AG20443 (cell line): ENCODE results near the gene NIBAN1.
"Not testable (repeated sequence)": the region's sequence is repeated elsewhere in the genome, so short reads cannot be mapped to it uniquely, and the experiment has no call there.

ENCODE experiments used
- DNase-seq: peaks from one replicate; pipeline ENCODE4 v3.0.0; 2012; ENCODE audit warnings: low spot score, mixed read lengths

Gene NIBAN1

DNA sequence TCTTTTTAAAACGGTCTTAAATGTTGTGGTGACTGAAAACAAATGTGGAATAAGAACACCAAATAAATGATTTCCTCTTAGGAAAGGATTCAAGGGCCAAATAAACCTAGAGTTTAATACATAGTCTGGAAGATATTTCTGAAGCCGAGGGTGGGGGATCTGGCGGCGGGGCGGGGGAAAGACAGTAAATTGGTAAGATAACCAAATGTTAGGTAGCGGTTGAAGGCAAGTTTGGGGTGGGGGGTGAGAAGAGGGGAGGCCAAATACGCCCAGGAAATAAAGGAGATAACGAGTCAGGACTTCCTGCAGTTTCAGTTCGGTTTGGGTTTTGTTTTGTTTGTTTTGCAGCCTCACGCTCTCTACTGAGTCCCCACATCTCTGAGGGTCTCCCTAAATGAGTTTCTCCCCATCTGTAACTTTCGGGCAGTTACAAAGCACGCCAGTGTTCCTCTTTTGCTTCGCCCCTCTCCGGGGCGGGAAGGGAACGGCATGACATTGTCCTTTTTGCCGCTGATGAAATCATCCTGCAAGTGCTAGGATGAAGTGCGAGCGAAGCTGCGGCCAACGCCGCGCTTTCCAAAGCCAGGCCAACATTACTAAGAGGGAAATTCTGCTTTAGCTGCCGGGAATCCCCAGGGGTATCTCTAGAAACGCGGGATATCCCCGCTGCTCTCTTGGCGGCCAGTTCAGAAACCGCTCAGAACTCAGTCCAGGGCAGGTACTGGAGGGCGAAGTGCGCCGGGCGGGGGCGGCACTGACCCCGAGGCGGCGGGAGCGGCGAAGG, 844 bp downstream of the NIBAN1 start:
- DNase-seq = peak; percentile 72

DNA sequence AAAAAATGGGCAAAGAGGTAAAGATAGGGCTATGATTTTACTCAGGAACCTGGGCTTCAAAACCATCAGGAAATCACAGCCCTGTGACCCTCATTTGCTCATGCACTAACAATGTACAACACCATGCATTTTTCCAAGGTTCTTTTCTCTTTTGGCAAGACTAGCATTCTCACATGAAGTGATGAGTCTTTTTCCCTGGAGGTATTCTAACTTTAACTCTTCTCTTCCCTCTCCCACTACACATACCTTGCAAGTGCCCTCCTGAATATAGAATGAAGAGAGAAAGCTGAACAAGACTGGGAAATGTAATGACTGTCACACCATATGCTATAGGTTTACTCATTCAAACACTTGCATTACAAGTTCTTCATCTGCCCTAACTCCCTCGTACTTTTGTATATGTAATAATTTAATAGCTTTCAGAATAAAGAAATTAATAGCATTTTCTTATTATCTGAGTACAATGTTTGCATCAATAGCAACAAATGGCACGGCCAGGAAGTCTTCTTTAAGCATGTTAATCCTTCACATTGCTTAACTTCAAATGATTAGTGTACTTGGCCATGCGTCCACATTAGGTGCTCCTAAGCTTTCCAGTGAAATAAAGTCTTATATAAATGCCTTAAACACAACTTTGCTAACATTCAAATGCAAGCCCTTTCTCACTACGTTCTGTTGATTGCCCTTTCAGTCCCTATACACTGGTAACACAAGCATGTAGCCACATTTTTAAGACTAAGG, 1.8 kb downstream of the NIBAN1 start:
- DNase-seq = peak; percentile 27

DNA sequence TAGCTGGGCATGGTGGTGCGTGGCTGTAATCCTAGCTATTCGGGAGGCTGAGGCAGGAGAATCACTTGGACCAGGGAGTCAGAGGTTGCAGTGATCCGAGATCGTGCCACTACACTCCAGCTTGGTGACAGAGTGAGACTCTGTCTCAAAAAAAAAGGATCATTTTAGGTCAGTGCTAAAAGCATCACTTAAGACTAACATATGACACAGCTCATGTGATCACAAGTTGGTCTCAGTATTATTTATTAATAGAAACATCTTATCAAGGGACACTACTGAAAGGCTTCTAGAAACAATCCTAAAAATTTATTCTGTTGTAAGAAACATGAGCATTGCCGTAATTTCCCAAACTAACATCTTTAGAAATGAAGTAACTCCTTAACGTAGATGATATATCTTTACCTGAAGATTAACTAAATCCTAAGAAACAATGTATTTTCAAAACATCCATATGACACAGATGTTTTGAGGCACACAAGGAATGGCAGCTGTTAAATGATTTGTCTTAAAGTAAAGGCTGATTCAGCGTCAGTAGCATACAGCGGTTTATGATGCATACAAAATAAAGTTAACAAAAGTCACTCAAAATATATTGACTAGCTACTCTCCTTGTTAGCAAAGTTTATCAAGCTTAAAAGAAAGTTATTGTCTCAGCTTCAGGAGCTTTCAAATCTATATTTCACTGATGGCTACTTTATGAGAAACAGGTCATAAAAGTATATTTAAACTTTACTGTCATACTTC, 2.6 kb downstream of the NIBAN1 start:
- DNase-seq = no peak

DNA sequence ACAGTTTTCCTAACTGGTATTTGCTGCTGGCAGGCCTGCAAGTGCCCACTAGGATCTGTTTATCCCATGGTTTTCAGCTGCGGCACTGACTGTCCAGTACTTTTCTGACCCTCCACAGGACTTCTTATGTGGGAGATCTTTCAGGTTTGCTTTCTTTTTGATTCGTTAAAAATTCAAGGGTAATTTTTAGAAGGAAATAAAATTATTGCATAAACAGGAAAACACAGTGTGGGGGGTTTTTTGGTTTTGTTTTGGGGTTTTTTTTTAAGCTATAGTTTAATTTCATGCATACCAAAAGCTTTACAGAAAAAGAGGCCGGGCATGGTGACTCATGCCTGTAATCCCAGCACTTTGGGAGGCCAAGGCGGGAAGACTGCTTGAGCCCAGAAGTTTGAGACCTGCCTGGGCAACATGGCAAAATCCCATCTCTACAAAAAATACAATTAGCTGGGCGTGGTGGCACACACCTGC, 3.6 kb downstream of the NIBAN1 start:
- no peak for DNase-seq

DNA sequence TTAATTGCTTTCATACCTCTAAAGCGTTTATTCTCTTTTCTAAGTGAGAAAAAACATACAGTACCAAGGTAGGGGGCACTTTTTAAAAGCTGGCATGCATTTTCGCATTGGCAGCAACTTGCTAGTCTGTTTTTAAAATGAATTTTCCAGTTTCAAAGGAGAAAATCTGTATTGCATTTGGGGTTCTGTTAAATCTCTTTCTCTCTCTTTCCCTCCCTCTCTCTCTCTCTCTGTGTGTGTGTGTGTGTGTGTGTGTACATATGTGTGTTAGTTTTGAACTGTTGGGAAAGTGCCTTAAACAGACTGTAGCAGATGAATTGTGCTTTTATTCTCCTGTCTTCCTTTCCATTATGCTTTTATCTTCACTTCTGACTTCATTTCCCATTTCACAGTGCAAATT, 7.3 kb downstream of the NIBAN1 start:
- no peak for DNase-seq

DNA sequence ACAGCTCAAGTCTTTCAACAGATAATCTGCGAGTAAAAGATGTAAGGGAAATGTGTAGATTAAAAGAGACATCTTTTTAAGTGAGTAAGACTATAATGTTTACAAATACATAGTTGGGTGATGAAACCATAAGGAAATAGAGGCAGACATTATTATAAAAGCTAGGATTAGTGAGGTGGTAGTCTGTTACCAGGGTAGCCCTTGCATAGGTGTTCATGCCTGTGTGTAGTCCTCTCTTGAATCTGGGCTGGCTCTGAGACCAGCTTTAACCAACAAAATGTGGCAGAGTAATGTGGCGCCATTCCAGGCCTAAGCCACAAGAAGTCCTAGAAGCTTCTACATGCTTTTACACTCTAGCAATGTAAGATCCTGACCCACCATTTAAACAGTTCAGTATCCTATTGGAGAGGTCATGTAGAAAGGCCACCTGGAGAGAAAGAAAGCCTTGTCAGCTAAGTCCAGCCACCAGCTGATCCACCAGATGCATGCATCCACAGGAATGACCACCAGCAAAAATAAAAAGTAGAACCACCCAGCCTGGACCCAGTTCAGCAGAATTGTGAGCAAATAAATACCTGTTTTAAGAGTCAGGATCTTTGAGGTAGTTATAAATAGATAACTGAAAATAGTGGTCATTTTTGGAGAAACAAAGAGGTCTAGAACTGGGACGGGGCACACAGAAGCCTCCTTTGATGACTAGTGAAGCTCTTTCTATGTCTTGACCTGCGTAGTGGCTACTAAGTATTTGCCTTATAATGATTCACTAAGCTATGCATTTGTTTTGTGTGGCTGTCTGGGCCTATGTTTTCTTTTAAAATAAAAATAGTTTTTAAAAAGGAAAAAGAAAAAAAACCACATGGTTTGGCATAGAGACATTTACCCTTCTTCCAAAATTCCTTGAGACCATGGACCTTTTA, 8.1 kb downstream of the NIBAN1 start:
- DNase-seq = no peak

DNA sequence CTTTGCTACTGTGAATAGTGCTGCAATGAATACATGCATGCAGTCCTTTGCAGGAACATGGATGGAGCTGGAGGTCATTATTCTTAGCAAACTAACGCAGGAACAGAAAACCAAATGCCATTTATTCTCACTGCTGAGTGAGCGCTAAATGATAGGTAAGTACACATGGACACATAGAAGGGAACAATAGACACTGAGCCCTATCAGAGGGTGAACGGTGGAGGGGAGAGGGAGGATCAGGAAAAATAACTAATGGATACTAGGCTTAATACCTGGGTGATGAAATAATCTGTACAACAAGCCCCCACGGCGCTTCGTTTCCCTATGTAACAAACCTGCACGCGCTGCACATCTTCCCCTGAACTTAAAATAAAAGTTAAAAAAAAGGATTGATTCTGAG, 8.9 kb downstream of the NIBAN1 start:
- no peak for DNase-seq

DNA sequence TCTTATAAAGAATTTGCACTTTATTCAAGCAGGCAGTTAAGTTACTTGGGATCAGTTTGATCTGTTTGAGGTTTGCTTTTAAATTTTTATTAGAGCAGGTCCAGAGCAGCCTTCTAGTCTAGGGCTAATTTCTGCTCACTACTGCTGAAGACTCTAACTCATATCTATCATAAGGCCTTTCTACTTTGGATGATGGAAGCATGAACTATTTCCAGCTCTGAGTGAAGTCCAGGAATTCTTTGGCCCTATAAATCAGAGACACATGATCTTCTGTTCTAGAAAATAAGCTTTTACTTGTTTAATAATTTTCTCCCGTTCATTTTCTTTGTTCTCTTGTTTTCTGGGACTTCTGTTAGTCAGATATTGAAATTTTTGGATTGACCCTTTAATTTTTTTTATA, 14.7 kb downstream of the NIBAN1 start:
- no peak for DNase-seq

DNA sequence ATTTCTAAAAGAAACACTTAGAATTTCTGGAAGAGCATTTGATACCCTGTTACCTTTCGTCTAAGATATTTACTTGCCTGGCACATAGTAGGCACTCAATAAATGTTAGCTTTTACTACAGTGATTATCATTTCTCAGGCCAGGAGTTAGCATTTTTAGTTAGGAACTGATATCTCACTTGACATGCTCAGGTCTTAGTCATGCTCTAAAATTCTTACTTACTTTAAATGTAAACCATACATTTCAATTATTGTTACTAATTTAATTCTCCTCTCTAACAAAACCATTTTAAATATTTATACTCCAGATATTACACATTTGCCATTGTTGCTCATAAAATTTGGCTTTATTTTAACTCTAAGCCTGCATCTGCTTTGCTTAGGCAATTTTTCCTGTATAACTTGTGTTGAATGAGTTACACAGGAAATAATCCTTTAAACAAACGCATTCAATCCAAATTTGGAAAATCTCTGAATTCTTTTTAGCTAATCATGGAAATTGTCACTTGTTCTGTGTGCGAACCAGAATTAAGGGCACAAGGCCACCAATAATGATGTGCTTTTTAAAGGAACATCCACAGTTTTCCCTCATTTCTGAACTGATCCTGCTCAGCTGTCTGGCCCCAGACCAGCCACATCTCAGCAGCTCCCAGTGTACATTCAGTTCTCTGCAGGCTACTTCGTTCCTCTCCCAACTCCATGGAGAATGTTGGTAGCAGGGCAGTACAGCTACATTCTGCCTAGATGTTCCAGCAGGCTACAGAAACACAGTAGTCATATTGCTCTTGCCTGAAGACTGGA, 15.6 kb downstream of the NIBAN1 start:
- no peak for DNase-seq

DNA sequence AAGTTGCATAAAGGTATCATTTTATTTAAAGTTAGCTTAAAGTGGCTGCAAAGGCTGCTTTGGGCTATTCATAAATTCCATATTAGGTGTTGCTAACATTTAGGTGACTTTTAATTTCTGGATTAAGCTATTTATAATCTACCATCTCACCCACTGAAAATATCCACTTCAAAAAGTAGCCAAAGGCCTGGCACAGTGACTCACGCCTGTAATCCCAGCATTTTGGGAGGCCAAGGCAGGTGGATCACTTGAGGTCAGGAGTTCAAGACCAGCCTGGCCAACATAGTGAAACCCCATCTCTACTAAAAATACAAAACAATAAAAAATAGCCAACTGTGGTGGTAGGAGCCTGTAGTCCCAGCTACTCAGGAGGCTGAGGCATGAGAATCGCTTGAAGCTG, 16.4 kb downstream of the NIBAN1 start:
- not testable (repeated sequence) for DNase-seq

DNA sequence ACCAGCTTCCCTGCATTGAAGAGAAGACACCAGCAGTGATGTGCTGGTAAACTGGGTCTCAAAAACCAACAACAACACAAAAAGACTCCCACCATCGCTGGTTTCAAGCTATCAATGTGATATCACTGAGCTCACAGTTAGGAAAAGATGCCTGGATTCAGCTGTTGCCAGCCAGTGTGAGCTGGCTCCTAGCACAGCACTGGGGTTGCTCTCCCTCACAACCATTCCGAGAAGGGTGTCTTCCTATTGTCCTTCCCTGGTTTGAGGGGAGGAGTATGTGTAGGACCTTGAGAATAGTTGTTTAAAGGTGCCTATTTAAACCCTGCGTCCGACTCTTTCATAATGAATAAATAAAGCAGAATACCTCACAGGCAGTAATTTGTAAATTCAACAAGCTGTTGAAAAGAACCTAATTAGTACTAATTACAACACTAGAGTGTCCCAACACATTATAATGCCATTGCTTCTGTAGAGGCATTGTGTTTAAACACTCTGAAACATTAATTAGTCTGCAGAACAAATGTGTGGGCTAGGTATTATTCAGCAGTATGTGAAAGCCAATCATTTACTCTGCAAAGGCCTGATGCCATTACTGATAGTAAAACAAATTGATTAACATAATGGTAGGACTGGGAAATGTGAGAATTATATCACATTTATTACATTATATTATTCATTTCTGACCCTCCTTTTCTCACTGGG, 17.2 kb downstream of the NIBAN1 start:
- DNase-seq = no peak

DNA sequence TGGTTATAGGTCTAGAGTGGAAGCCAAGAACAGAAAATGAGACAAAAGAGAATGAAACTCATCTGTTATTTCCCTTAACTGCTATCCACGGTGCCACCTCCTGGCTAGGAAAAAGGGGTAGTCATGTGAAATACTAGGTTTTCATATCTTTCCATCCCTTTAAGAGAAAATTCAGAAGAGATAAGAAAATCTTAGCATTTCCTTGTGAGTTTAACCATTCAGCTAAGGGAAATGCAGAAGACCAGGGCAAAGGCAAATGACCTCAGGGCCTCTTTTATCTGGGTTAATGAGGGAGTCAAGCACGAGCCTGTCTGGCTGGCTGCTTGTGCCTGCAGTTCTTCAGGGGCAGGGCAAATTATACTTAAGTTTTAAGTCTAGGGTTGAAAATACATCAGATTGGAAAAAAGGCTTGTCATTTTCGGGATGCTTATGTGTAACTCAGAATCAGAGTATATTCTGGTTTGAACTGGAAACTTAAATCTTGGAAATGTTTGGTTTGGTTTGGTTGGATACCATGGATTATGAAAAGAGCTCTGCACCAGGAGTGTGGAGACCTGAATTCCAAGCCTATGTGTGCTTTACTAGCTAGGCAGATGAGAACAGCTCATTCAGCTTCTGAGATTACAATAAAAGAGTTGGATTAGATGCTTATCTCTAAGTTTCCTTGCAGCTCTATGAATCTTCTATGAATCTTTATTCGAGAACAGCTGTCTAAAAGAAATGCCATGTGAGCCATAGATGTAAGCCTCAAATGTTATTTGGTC, 19.9 kb downstream of the NIBAN1 start:
- DNase-seq = no peak

DNA sequence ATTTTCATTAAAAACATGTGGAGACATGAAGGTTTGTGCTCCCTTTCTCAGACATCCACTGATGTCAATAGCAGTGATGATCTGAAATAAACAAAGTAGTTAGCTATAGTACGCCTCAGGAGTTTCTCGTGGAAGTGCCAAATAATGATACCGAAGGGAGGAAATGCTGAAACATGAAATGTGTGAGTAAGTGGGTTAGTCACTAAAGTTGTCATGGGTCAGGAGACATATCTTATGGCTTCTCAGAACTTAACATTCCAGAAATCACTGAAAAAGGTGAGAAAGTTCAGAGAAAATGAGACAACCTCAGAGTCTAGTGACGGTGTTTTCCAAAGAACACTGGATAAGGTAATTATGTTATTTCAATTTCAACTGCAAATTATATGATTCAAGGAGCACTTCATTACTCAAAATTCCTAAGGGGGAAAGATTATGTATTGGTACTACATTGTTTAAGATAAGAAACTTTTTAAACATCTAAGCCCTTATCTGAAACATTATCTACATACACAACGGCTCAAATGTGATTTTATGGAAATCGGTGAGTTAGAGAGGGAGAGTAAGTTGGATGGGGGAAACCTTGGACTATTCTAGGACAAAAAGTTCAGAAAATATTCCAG, 20.6 kb downstream of the NIBAN1 start:
- DNase-seq = peak; percentile 35

DNA sequence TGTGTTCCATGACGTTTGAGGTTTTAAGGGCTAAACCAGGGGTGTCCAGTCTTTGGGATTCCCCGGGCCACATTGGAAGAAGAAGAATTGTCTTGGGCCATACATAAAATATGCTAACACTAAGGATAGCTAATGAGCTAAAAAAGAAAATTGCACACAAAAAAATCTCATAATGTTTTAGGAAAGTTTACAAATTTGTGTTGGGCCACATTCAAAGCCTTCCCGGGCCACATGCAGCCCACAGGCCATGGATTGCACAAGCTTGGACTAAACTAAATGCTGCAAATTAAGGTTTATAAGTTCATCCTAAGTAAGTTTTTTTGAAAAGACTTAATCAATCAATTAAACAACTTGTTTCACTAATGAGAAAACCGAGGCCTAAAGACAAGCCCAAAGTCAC, 21.9 kb downstream of the NIBAN1 start:
- DNase-seq = no peak

DNA sequence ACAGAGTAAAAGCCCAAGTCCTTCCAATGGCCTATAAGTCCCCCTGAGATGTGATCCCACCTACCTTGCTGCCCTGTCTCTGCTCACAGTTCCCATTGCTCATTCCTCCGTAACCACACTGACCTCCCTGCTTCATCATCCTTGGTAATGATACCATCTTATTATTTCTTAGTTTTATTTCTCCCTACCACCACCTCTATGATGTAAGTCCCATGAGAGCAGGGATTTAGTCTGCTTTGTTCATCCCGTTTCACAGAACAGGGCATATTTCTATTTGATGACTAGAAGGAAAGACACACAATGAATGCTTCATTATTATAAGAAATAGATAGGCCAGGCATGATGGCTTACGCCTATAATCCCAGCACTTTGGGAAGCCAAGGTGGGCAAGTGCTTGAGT, 22.5 kb downstream of the NIBAN1 start:
- DNase-seq = no peak

DNA sequence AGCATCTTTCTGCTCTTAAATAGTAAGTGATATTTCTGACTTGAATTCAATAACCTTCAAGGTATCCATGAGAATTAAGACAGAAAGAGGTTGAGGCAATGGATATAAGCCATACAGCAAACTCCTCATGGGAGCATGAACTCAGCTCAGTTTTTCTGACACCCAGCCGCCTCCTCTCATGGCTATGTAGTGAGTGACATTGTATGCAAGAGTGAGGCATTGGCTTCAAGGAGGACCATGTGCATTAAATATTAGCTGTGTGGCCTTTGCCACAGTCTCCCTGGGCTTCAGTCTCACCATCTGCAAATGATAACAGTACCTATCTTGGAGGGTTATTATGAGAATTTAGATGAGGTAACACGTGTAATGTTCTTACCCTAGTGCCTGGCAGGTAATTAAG, 23.4 kb downstream of the NIBAN1 start:
- DNase-seq = no peak

DNA sequence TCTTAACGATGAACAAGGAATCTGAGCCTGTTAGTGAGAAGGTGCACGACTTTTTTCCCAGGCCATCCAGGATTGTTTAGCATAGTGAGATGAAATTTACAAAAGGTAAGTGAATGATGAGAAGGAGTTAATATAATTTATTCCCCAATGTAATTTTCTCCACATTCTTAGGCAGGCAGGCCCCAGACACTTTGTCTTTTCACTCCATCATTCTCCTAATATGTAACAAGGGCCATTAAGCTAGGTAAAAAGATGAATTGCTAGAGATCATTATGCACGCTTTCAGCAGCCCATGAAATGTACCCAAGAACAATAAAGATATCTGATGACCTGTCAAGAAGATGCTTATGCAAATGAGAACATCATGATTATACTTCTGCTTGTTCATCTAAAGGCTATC, 24.1 kb downstream of the NIBAN1 start:
- DNase-seq = no peak

DNA sequence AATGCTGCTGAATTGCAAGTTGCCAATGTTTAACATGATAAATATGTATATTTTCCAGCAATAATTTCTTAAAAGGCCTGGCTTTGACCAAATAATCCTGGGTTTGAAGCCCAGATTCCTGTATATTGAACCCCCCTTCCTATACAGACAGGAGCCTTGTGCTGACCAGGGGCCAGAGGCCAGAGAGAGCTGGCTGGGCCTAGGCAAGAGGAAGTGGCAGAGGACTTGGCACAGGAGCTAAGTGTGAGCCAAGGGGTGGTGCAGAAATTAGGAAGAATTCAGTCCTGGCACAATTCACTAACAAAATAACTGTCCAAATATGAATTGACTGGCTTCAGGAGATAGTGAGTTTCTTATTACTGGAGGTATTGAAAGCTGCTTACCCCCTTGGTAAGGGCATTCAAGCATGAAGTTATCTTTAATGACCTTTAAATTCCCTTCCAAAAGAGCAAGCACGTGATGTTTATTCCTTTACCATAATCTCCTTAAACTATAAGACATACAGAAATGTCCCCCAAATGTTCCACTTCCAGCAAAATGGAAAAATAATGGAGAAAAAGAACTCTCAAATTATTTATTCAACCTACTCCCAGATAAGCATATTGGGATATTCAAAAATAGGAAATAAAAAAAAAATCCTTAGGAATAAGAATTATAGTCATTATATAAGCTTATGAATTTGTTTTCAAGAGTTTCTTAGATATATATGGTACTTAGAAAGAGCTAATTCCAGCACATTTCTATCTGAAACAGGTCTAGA, 26.6 kb downstream of the NIBAN1 start:
- DNase-seq = no peak
